ENCODE data around the gene PLG.
"Not testable (repeated sequence)": the region's sequence is repeated elsewhere in the genome, so short reads cannot be mapped to it uniquely, and the experiment has no call there.

PLG gene

DNA sequence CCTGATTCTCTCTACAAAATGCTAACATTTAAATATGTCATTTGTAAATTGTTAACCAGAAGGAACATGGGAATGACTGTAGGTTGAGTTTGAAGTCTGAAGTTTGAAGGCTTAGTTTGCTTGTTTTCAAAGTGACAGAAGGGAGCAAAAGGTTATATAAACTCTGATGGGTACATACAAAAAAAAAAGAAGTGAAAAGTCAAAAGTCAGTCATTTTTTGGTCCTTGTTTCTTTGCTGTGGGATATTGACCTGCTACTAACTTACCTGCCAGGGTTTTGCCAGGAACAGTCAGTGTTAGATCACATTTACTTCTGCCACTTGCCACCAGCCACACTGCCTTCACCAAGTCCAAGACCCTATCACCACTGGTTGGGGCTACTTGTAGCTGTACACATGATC lies 6.9 kb downstream of the PLG start:
- not testable (repeated sequence) for DNase-seq

DNA sequence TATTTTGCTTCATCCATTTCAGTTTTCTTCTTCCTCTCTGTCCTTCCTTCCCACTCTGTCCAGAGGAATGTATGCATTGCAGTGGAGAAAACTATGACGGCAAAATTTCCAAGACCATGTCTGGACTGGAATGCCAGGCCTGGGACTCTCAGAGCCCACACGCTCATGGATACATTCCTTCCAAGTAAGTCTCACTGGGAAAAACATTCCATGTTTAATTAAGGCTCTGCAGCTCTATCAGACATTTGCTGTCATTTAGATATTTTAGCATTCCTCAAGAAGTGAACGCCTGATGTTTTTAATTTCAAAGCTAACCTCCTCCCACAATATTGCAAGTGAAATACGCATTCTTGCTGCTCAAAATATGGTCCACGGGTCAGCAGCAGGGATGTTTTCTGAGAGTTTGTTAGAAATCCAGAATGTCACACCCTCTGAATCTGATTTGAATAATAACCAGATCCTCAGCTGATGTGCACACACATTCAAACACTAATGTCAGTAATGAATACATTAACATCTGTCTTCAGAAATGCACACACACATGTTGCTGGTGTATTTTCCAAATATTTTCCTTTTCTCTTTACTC lies 12.8 kb downstream of the PLG start:
- DNase-seq = no peak

GRCh38 chr6:160730911-160731310 lies 28.9 kb downstream of the PLG start:
- DNase-seq = no peak

DNA sequence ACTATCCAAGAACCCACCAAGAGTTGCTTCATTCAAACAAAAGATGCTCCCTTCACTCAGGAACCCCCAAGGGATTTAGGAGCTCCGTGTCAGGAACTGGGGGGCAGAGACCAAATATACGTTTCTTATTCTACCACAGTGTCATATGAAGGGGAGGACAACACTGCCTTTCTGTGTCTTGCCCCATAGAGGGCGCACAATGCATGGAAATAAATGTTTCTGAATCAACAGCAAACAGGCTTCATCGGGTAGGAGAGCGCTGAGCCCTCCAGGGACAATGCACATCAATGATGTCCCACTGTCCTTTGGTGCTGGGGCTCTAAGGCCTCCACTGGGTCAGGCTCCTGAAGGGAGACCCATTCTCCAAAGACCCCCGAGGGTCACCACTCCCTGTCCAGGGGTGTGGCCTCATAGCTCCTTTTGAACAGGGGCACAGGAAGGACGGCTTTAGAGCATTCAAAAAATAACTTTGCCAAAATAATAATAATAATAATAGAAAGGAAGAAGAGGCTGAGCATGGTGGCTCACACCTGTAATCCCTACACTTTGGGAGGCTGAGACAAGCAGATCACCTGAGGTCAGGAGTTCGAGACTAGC lies 31.1 kb downstream of the PLG start:
- peak; percentile 15 for DNase-seq

DNA sequence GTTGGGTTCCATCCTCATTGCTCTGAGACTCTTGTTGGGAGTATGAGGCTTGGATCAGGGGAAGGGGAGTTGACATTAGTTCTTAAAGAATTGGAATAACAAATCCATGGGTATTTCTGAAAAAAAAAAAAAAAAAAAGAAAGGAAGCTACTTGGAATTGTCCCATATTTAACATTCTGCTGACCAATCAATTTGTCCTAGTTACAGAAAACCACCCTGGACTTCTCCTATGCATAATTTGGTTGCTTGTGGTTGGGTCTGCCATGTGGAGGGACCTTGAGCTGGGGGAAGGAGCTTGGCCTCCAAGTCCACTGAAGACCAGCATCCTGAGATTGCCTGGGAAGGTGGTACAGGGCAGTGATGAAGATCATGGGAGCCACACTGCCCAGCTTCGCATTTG lies 32.6 kb downstream of the PLG start:
- DNase-seq = no peak

GRCh38 chr6:160735523-160735922 lies 33.5 kb downstream of the PLG start:
- no peak for DNase-seq

DNA sequence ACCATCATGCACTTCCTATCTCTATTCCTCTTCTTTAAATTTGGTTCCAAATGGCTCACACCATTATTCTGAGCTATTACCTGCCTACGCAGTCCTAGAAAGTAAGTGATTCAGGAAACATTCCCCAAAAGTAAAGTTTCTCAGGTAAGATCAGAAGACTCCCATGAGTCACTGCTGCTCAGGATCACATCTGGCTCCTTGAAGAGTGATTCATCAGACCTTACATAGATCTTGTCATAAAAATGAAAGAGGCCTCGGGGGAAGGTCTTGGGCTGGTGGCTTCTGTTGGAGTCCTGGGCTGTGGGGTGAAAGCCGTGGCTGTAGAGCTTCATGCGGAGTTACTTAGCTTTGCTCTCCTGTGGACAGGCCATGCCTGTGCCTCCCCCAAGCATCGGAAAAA lies 35.9 kb downstream of the PLG start:
- no peak for DNase-seq

GRCh38 chr6:160739955-160740354 lies 37.9 kb downstream of the PLG start:
- DNase-seq = no peak

- not testable (repeated sequence) for DNase-seq
Observed at GRCh38 chr6:160741012-160741411, 39.0 kb downstream of the PLG start.

GRCh38 chr6:160742090-160742489 lies 40.0 kb downstream of the PLG start:
- DNase-seq = no peak

DNA sequence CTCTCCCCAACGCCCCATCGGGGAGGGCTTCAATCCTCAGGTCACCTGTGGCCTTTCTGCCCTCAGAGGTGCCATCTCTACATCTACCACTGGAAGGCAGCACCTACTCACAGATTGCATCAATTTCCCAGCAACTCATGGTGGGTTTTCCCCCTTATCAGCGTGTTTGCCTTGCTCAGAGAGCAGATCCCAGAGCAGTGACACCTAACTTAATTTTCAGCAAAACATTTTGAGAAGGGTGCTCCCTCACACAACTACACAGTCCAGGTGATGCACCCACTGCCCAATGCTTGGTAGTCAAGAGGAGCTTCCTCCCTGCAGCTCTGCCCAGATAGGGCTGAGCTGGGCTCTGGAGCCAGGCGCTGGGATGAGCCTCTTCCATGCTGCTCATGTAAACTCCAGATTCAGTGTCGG lies 48.2 kb downstream of the PLG start:
- DNase-seq = no peak

- DNase-seq = not testable (repeated sequence)
Observed at GRCh38 chr6:160753211-160753610, 51.2 kb downstream of the PLG start.

DNA sequence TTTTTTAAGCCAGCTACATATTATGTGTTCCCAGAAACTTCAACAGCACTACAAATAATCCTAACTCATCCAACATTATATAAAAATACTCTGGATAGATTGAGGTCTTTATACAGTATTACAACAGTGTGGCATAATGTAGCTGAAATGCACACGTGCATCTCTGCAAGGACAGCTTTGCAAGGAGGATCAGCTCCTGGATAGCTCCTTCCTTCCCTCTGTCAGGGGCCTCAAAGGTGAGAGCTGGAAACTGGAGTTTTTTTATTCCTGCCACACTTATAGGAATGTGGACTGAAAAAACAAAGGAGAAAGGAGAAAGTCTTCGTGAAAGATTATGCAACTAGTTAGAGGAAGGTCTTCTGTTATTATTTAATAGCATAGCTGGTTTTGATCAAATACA lies 53.1 kb downstream of the PLG start:
- no peak for DNase-seq

- no peak for DNase-seq
Observed at GRCh38 chr6:160756021-160756420, 54.0 kb downstream of the PLG start.

GRCh38 chr6:160756871-160757270 lies 54.8 kb downstream of the PLG start:
- no peak for DNase-seq

DNA sequence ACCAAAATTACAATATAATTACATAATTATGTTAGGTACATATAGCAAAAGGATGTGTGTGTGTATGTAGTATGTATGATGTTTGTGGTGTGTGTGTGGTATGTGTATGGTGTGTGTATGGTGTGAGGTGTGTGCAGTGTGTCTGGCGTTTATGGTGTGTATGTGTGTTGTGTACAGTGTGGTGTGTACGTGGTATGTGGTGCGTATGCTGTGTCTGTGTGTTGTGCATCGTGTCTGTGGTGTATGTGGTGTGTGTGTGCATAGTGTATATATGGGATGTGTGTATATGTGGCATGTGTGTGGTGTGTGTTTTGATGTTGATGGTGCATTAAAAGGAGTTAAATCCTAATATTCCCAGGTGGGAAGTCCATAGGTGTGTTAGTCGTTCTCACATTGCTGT lies 62.8 kb downstream of the PLG start:
- DNase-seq = no peak

- DNase-seq = no peak
Observed at GRCh38 chr6:160765412-160765811, 63.4 kb downstream of the PLG start.

GRCh38 chr6:160766657-160766988 lies 64.6 kb downstream of the PLG start:
- DNase-seq = no peak

- peak; percentile 42 for DNase-seq
Observed at GRCh38 chr6:160766989-160767646, 65.1 kb downstream of the PLG start.

DNA sequence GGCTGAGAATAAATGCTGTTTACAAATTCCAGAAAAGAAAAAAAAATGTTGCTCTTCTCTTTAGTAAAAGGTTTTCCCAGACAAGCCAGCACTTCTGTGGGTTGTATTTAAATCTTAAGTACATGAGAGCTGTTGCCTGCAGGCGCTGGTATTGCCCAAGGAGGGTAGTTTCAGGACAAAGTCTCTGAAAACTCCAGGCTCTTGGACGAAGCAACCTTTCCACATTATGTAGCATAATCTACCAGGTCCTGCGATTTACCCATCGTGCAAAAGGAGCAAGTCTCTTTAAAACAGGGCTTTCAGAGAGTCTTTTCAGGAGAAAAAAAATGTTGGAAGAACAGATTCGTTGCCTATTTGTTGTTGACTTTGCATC lies 65.6 kb downstream of the PLG start:
- DNase-seq = no peak

- no peak for DNase-seq
Observed at GRCh38 chr6:160768101-160768500, 66.1 kb downstream of the PLG start.

- no peak for DNase-seq
Observed at GRCh38 chr6:160774399-160774798, 72.4 kb downstream of the PLG start.

DNA sequence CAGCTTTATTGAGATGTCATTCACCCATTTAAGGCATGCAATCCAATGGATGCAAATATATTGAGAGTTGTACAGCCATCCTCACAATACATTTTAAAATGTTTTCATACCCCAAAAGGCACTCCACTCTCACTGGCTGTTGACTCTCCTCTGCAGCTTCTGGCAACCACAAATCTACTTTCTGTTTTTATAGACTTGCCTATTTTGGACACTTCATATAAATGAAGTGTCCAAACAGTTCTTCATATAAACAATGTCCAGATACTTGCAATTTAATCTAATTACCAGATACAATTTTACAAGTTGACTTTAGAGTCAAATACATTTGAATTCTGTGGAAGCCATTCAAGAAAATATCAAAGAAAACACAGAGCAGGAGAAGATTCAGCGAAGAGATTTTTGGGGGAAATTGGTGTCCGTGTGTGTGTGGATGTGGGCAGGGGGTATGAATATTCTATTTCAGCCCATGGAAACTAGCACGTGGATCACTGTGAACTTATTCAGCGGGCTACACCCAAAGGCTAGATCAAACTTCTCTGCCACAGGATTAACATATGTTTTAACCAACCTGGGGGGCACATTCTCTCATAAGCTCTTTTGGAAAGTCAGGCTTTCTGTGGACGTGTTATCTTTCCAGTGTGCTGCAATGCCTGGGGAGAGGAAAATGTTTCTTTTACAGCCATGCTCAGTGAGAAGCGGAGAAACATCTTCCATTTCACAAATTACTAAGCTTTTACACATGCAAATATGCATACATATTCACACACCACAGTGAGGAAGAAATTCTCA lies 73.9 kb downstream of the PLG start:
- no peak for DNase-seq

DNA sequence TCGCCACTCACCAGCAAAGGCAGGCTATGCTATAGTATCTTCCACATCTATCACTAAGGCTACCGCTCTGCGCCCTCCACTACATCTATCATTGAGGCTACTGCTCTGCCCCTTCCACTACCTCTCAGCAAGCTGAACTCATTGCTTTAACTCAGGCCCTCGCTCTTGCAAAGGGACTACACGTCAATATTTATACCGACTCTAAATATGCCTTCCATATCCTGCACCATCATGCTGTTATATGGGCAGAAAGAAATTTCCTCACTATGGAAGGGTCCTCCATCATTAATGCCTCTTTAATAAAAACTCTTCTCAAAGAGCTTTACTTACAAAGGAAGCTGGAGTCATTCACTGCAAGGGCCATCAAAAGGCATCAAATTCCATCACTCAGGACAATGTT lies 77.1 kb downstream of the PLG start:
- DNase-seq = not testable (repeated sequence)
